A172 (cell line): ENCODE measurements around the gene ITM2C. TPM values are rescaled to one million over a fixed set of nuclear protein-coding genes. Genes with fewer than 3 reads are reported as not detected.

Source experiments
- DNase-seq: peaks from one replicate; pipeline ENCODE4 v3.0.0-alpha.2; 2015; ENCODE audit warnings: low spot score
- total RNA-seq: library from RNA; depleted of rRNA; stranded (reverse); fragments of >200 nt; shearing (Covaris generic); gene quantifications from 2 replicates; pipeline ENCODE4 v1.2.3, GENCODE V29; 2014

ITM2C gene
- total RNA-seq, 1 experiment from 2014 or later: 53.4 TPM

- no peak for DNase-seq
These were observed 14.4 kb upstream of the ITM2C start for GRCh38 chr2:230850358-230850658.

GRCh38 chr2:230852113-230852512, 12.6 kb upstream of the ITM2C start:
- no peak for DNase-seq

- no peak for DNase-seq
These were observed 3.0 kb upstream of the ITM2C start for GRCh38 chr2:230861552-230862255.

- DNase-seq: no peak
These were observed 2.5 kb upstream of the ITM2C start for GRCh38 chr2:230862292-230862691.

GRCh38 chr2:230863031-230863430, 1.7 kb upstream of the ITM2C start:
- no peak for DNase-seq

GRCh38 chr2:230863442-230864121, 1.2 kb upstream of the ITM2C start:
- DNase-seq: no peak

GRCh38 chr2:230864122-230864604, 579 bp upstream of the ITM2C start:
- no peak for DNase-seq

GRCh38 chr2:230865307-230865765, 594 bp downstream of the ITM2C start:
- no peak for DNase-seq

- DNase-seq: no peak
These were observed 1.3 kb downstream of the ITM2C start for GRCh38 chr2:230865766-230866755.

GRCh38 chr2:230866756-230867523, 2.2 kb downstream of the ITM2C start:
- DNase-seq: no peak

GRCh38 chr2:230868161-230868946, 3.6 kb downstream of the ITM2C start:
- no peak for DNase-seq

GRCh38 chr2:230868947-230869913, 4.5 kb downstream of the ITM2C start:
- DNase-seq: no peak

- DNase-seq: no peak
These were observed 5.3 kb downstream of the ITM2C start for GRCh38 chr2:230869914-230870543.

- DNase-seq: no peak
These were observed 6.0 kb downstream of the ITM2C start for GRCh38 chr2:230870544-230871360.

- no peak for DNase-seq
These were observed 6.8 kb downstream of the ITM2C start for GRCh38 chr2:230871361-230872150.

- DNase-seq: no peak
These were observed 7.6 kb downstream of the ITM2C start for GRCh38 chr2:230872151-230872967.
